GM12873 (cell line): Measurements from ENCODE around the gene CDCA8.

Experiments
- TF ChIP-seq, protein P1 (sequence below): IDR thresholded peaks from 2 replicates; pipeline ENCODE4 v1.5.1; 2012; ENCODE audit warnings: low read depth, mild to moderate bottlenecking, moderate library complexity, low read length, control low read depth; ENCODE audit not compliant: insufficient read depth; ENCODE audit errors: missing control alignments

CDCA8 gene

DNA sequence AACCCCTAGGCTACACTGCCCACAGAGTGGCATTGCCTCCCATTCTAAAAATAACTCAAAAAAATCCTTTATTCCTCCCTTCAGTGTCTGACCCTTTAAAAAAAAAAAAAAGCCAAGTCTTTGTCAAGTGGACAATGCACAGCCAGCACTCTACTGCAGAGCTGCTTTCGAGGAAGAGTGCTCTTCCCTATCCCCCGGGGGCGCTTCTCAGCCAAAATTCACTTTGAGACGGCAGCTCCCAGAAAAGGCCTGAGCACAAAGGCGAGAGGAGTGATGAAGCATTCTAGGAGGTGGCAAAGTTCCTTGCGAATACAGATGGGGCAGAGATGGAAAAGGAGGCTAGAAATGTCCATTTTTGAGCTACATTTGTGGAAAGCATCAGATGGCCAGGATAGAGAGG lies 49.3 kb downstream of the CDCA8 start:
- TF ChIP-seq, protein P1, sequence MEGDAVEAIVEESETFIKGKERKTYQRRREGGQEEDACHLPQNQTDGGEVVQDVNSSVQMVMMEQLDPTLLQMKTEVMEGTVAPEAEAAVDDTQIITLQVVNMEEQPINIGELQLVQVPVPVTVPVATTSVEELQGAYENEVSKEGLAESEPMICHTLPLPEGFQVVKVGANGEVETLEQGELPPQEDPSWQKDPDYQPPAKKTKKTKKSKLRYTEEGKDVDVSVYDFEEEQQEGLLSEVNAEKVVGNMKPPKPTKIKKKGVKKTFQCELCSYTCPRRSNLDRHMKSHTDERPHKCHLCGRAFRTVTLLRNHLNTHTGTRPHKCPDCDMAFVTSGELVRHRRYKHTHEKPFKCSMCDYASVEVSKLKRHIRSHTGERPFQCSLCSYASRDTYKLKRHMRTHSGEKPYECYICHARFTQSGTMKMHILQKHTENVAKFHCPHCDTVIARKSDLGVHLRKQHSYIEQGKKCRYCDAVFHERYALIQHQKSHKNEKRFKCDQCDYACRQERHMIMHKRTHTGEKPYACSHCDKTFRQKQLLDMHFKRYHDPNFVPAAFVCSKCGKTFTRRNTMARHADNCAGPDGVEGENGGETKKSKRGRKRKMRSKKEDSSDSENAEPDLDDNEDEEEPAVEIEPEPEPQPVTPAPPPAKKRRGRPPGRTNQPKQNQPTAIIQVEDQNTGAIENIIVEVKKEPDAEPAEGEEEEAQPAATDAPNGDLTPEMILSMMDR, result no peak

DNA sequence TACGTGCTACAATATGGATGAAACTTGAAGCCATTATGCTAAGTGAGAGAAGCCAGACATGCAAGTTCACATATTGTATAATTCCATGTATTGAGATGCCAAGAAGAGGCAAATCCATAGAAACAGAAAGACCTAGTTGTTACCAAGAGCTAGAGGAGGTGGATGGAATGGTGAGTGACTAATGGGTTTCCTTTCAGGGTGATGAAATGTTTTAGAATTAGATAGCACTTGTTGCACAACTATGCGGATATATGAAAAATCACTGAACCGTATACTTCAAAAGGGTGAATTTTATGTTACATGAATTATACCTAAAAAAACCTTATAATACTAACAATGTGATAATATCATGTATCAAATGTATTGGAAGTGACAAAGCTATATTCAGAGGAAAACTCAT lies 54.5 kb downstream of the CDCA8 start:
- TF ChIP-seq, protein P1, result no peak

DNA sequence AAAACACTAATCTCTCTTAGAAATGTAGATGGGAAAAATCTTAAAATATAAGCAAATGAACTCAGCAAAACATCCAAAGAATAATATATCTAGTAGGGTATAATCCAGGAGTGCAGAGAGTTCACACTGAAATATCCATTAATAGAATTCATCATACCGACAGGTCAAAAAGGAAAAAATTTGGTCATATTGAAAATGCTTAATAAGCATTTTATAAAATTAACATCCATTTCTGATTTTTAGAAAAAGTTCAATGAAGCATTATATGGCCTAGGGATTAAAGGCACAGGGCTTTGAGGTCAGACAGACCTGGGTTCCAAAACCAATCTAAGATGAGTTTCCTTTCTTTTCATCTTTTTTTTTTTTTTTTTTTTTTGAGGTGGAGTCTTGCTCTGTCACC lies 56.2 kb downstream of the CDCA8 start:
- TF ChIP-seq, protein P1, result no peak

DNA sequence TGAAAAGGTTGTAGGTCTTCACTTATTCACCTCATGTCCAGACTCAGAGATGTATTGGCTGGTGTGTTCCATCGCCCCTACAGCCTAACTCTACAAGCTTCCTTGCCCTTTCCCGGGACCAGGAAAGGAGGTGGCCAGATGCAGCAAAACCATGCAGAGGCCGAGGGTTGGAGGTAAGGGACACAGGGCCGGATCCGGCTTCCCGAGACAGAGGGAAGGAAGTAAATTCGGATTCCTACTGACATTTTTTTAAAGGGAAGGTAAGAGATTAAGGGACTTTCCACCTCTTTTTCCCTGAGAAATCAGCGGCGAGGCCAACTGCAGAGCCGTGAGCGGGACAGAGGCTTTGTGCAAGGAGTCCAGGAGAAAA lies 59.9 kb downstream of the CDCA8 start:
- TF ChIP-seq, protein P1, result no peak

DNA sequence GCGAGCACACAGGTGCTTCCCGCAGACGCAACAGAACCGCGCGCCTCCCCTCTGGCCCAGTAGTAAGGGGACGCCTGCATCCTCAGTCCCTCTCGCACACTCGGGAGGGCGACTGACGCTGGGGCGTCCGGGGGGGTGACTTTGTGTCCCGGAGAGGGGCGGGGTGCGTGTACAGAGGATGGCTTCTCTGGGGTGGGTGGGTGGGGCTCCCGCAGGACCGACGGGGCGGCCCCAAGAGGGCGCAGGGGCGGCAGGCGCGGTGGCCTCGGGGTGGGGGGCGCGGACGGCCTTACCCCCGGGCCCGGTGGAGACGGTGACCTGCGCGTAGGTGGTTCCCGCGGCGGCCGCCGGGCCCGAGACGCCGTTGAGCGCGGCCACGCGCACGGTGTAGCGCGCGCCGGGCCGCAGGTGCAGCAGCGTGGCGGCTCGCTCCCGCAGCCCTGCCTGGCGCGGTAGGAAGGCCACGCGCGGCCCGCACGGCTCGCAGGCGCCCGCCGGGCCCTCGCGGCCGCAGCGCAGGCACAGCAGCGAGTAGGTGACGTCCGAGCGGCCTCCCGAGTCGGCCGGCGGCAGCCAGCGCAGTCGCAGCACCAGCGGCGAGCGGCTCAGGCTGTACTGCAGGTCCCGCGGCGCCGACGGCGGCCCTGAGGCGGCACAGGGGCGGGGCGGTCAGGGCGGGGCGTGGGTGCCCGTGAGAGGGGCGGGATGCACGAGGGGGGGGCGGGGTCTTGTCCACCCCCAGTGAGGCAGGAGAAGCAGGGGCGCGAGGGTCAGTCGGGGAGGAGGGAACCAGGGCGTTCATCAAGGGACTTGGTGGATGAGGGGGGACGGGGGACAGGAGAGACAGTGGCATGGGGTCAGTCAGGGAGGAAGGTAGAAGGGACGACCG lies 60.5 kb downstream of the CDCA8 start:
- TF ChIP-seq, protein P1, result no peak

DNA sequence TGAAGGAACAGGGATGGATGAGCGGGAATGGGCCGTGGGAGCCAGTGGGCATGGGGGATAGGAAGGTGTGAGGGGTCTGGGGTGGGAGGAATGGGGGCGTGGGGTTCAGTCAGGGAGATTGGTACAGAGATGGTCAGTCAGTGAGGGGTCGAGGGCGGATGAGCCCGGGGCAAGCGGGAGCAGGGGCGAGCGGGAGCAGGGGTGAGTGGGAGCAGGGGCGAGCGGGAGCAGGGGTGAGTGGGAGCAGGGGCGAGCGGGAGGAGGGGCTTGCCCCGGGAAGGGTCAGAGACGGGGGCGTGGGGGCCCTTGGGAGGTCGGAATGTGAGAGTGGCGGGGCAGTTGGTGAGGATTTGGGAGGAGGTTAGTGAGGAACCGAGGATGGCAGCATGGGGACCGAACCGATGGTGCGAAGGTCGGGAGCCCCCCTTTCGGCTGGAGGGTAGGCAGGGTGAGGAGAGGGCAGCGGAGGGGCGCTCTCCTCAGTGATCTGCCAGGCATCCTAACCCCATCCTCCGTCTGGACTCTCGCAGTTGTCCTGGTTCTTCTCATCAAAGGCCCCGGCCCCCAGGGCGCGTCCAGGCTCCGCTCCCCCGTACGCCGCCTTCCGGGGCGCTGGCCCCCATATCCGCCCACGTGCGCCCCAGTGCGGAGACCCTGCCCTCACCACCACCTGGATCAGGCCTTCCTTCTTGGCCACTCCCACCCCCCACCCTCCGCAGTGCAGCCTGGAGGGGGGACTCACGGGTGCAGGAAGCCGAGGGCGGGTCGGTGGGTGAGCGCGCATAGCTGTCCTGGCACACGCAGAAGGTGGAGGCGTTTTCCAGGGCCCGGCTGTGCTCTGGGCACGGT lies 61.4 kb downstream of the CDCA8 start:
- TF ChIP-seq, protein P1, result no peak

DNA sequence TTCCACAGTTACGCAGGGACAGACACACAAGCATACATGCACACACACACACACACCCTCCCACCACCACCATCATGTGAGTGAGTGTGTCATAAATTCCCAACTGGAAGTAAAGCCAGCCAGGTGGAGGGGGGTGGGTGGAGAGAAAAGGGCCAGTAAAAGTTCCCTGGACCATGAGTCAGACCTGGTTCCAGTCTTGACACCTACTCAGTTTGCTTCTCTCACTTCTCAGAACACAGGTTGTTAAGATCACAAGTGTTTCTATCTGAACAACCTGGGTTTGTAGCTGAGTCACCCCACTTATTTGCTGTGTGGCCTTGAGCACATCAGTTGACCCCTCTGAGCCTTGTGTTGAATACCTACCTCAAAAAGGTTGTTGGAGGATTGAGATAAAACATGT lies 63.0 kb downstream of the CDCA8 start:
- TF ChIP-seq, protein P1, result no peak
